Measurements from ENCODE around the gene LEUTX. TPM values are rescaled to one million over a fixed set of nuclear protein-coding genes. Genes with fewer than 3 reads are reported as not detected.

LEUTX gene
- total and polyA plus RNA-seq, 4 donors, result not detected

GRCh38 chr19:39780894-39781293 is 2.2 kb downstream of the LEUTX start:
- 86% methylated on average over 3 of the region's 3 CpGs for WGBS
- Histone ChIP-seq H3K27me3 (ENCODE audit: control insufficient read depth in 4 of 4, insufficient read depth in 4 of 4, low read length in 3 of 4) (no peaks in the 10 kb centered on the region), H3K4me3 (ENCODE audit: low read depth in 1 of 3, low read length in 3 of 3) (no peak overlapping the region), H3K9ac (ENCODE audit: low read depth in 1 of 2, low read length in 2 of 2) (no peak overlapping the region), H3K27ac (ENCODE audit: low read depth in 1 of 2, low read length in 2 of 2) (no peak overlapping the region), H3K9me3 (ENCODE audit: control insufficient read depth in 4 of 4, low read length in 3 of 4) (no peaks in the 10 kb centered on the region), H3K36me3 (ENCODE audit: control insufficient read depth in 4 of 4, insufficient read depth in 3 of 4, low read depth in 1 of 4, low read length in 3 of 4) (no peaks in the 10 kb centered on the region), H3K4me1 (ENCODE audit: control insufficient read depth in 4 of 4, insufficient read depth in 4 of 4, low read length in 3 of 4) (no peaks in the 10 kb centered on the region)
- no peak for DNase-seq (ENCODE audit: low spot score)
- no peak for TF ChIP-seq REST (IDR thresholded peaks at IDR 0.05)
- TF ChIP-seq, protein P1, sequence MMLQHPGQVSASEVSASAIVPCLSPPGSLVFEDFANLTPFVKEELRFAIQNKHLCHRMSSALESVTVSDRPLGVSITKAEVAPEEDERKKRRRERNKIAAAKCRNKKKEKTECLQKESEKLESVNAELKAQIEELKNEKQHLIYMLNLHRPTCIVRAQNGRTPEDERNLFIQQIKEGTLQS (IDR thresholded peaks at IDR 0.05), result no peak
- TF ChIP-seq FOXA2 (IDR thresholded peaks at IDR 0.05), result no peak
- TF ChIP-seq YY1 (IDR thresholded peaks at IDR 0.05), result no peak
- no peak for TF ChIP-seq JUND (IDR thresholded peaks at IDR 0.05)
- no peak for TF ChIP-seq HNF4G (IDR thresholded peaks at IDR 0.05)
- TF ChIP-seq RXRA (IDR thresholded peaks at IDR 0.05), result no peak
- TF ChIP-seq, protein P2, sequence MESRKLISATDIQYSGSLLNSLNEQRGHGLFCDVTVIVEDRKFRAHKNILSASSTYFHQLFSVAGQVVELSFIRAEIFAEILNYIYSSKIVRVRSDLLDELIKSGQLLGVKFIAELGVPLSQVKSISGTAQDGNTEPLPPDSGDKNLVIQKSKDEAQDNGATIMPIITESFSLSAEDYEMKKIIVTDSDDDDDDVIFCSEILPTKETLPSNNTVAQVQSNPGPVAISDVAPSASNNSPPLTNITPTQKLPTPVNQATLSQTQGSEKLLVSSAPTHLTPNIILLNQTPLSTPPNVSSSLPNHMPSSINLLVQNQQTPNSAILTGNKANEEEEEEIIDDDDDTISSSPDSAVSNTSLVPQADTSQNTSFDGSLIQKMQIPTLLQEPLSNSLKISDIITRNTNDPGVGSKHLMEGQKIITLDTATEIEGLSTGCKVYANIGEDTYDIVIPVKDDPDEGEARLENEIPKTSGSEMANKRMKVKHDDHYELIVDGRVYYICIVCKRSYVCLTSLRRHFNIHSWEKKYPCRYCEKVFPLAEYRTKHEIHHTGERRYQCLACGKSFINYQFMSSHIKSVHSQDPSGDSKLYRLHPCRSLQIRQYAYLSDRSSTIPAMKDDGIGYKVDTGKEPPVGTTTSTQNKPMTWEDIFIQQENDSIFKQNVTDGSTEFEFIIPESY (IDR thresholded peaks at IDR 0.05), result no peak
- TF ChIP-seq, protein P3, sequence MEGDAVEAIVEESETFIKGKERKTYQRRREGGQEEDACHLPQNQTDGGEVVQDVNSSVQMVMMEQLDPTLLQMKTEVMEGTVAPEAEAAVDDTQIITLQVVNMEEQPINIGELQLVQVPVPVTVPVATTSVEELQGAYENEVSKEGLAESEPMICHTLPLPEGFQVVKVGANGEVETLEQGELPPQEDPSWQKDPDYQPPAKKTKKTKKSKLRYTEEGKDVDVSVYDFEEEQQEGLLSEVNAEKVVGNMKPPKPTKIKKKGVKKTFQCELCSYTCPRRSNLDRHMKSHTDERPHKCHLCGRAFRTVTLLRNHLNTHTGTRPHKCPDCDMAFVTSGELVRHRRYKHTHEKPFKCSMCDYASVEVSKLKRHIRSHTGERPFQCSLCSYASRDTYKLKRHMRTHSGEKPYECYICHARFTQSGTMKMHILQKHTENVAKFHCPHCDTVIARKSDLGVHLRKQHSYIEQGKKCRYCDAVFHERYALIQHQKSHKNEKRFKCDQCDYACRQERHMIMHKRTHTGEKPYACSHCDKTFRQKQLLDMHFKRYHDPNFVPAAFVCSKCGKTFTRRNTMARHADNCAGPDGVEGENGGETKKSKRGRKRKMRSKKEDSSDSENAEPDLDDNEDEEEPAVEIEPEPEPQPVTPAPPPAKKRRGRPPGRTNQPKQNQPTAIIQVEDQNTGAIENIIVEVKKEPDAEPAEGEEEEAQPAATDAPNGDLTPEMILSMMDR (IDR thresholded peaks at IDR 0.05; ENCODE audit: low read depth, low read length, missing input control), result no peak
- no peak for TF ChIP-seq EGR1 (IDR thresholded peaks at IDR 0.05; ENCODE audit: low read depth in 2 of 2)

DNA sequence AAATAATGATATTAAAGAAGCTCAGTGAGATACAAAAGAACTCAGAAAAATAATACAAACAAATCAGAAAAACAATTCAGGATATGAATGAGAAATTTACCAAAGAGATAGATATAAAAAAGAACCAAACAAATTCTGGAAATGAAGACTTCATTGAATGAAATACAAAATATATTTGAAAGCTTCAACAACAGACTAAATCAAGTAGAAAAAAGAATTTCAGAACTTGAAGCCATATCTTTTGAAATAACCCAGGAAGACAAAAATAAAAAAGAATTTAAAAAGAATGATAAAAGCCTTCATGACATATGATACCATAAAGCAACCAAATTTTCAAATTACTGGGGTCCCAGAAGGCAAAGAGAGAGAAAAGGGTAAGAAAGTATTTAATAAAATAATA is 9.6 kb downstream of the LEUTX start:
- Histone ChIP-seq H3K4me3 (ENCODE audit: low read depth in 1 of 3, low read length in 3 of 3) (no peak overlapping the region), H3K9me3 (ENCODE audit: control insufficient read depth in 4 of 4, low read length in 3 of 4) (no peaks in the 10 kb centered on the region)
- no peak for DNase-seq (ENCODE audit: low spot score)

More for the DNA sequence above, 9.6 kb downstream of the LEUTX start:
- H3K36me3 ChIP-seq (ENCODE audit: control insufficient read depth in 4 of 4, insufficient read depth in 3 of 4, low read depth in 1 of 4, low read length in 3 of 4), result no peaks in the 10 kb centered on the region
- no peak overlapping the region for H3K9ac ChIP-seq (ENCODE audit: low read depth in 1 of 2, low read length in 2 of 2)
- H3K27me3 ChIP-seq (ENCODE audit: control insufficient read depth in 4 of 4, insufficient read depth in 4 of 4, low read length in 3 of 4), result no peaks in the 10 kb centered on the region
- no peak overlapping the region for H3K27ac ChIP-seq (ENCODE audit: low read depth in 1 of 2, low read length in 2 of 2)
- H3K4me1 ChIP-seq (ENCODE audit: control insufficient read depth in 4 of 4, insufficient read depth in 4 of 4, low read length in 3 of 4), result peaks cover 0 to 4% (median 1%) of the 10 kb centered on the region in 4 donors
- TF ChIP-seq RAD21 (IDR thresholded peaks at IDR 0.05) (no peak), HNF4G (IDR thresholded peaks at IDR 0.05) (no peak), HNF4A (conservative IDR thresholded peaks at IDR 0.05) (no peak)
- TF ChIP-seq, protein P1 (IDR thresholded peaks at IDR 0.05), result no peak

Data from liver (tissue), 9 donors.